GM13977 (cell line): ENCODE data around the gene HSD17B13.

ENCODE experiments used
- DNase-seq: peaks from one replicate; pipeline ENCODE4 v3.0.0; 2012; ENCODE audit warnings: low spot score
- in situ Hi-C: fragments of 300-500 bp; cut with MboI; formaldehyde crosslinking; loops from one replicate; pipeline ENCODE4 v1.12.0; 2022; ENCODE audit warnings: low sequenced_read_pairs, low pct_unique_long_range_greater_than_20kb, mixed read lengths, inconsistent platforms; ENCODE audit not compliant: unreplicated experiment
- TF ChIP-seq, protein P1 (sequence below): IDR thresholded peaks from 2 replicates; pipeline ENCODE4 v1.5.1; 2012; ENCODE audit warnings: mild to moderate bottlenecking, control low read depth; ENCODE audit not compliant: insufficient read depth; ENCODE audit errors: extremely low read depth, missing control alignments

The HSD17B13 gene

DNA sequence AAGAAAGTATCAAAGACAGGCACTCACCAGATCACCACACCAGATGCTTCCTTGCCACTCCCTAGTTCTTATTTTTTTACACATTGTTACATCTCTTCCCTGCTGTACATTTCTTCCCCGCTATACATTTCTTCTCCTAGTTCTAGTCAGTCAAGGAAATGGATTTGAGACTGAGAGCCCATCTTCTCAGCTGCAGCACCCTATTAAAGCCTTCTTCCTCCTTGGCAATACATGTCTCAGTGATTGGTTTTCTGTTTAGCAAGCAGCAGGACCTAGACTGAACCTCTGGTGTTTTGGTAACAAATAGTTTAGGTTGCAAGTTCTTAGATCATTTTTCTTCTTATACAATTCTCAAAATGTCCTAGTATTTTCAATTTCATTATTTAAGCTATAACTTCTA lies 66.9 kb downstream of the HSD17B13 start:
- TF ChIP-seq, protein P1, sequence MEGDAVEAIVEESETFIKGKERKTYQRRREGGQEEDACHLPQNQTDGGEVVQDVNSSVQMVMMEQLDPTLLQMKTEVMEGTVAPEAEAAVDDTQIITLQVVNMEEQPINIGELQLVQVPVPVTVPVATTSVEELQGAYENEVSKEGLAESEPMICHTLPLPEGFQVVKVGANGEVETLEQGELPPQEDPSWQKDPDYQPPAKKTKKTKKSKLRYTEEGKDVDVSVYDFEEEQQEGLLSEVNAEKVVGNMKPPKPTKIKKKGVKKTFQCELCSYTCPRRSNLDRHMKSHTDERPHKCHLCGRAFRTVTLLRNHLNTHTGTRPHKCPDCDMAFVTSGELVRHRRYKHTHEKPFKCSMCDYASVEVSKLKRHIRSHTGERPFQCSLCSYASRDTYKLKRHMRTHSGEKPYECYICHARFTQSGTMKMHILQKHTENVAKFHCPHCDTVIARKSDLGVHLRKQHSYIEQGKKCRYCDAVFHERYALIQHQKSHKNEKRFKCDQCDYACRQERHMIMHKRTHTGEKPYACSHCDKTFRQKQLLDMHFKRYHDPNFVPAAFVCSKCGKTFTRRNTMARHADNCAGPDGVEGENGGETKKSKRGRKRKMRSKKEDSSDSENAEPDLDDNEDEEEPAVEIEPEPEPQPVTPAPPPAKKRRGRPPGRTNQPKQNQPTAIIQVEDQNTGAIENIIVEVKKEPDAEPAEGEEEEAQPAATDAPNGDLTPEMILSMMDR, result no peak
- in situ Hi-C loops, result no loop called here
- DNase-seq, result no peak
